Body of pancreas (tissue), 4 donors: ENCODE data around the gene KYNU.

Source experiments
- POLR2A ChIP-seq, 3 donors: fragments of 450-650 bp; IDR thresholded peaks; one replicate each; pipeline ENCODE4 v1.6.1; 2016; ENCODE audit warnings: antibody characterized with exemption in 3 of 3, mild to moderate bottlenecking in 2 of 3
- TF ChIP-seq, protein P1 (sequence below), 7 experiments: fragments of 450-650 bp in 4 of 7; fragments of 200-600 bp in 3 of 7; sonication (generic) in 3 of 7; IDR thresholded peaks; one replicate each; pipeline ENCODE4 v1.5.1; 2016 to 2019; ENCODE audit warnings: antibody characterized with exemption in 7 of 7

DNA sequence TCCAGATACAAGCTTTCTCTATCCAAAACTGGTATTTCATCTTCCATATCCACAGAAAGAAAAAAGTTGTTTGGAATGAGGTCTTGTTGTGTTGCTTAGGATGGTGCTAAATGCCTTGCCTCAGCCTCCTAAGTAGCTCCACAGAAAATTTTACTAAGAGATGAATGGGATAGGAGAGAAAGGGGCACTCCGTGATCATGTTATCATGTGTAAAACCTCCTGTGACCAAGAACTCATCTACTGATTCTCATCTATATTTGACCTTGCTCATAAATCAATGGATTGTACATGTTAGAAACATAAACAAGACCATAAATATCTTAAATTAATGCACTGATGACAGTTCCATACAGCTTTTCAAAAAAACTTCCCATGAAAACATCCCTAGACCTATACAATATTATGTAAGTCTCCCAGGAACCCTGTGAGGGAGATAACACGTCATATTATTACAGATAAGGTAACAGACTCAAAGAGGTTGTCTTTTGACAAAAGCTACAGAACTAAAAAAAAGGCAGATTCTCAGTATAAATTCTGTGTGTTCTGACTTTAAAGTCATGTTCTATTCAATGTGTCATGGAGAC is 29.3 kb upstream of the KYNU start:
- TF ChIP-seq POLR2A (IDR thresholded peaks at IDR 0.05) = no peak
- TF ChIP-seq, protein P1, sequence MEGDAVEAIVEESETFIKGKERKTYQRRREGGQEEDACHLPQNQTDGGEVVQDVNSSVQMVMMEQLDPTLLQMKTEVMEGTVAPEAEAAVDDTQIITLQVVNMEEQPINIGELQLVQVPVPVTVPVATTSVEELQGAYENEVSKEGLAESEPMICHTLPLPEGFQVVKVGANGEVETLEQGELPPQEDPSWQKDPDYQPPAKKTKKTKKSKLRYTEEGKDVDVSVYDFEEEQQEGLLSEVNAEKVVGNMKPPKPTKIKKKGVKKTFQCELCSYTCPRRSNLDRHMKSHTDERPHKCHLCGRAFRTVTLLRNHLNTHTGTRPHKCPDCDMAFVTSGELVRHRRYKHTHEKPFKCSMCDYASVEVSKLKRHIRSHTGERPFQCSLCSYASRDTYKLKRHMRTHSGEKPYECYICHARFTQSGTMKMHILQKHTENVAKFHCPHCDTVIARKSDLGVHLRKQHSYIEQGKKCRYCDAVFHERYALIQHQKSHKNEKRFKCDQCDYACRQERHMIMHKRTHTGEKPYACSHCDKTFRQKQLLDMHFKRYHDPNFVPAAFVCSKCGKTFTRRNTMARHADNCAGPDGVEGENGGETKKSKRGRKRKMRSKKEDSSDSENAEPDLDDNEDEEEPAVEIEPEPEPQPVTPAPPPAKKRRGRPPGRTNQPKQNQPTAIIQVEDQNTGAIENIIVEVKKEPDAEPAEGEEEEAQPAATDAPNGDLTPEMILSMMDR (IDR thresholded peaks at IDR 0.05) = no peak
